AG09309 (cell line): ENCODE measurements around the gene MRPL53.
A peak's percentile ranks its signal among the peaks of the same experiment; 100 is the strongest.
"Not testable (repeated sequence)": the region's sequence is repeated elsewhere in the genome, so short reads cannot be mapped to it uniquely, and the experiment has no call there.

Experiments
- DNase-seq: peaks from one replicate; pipeline ENCODE4 v3.0.0-alpha.2; 2010; ENCODE audit warnings: low read depth
- H3K4me3 ChIP-seq: 2 replicates; pipeline ENCODE4 v1.5.1; 2011; ENCODE audit warnings: mild to moderate bottlenecking, low read depth, low read length, moderate library complexity; ENCODE audit not compliant: control insufficient read depth
- TF ChIP-seq, protein P1 (sequence below): IDR thresholded peaks from 2 replicates; pipeline ENCODE4 v1.5.1; 2011; ENCODE audit warnings: mild to moderate bottlenecking, low read depth, low read length, inconsistent platforms; ENCODE audit not compliant: insufficient read depth, control insufficient read depth; ENCODE audit errors: missing control alignments

MRPL53 gene

DNA sequence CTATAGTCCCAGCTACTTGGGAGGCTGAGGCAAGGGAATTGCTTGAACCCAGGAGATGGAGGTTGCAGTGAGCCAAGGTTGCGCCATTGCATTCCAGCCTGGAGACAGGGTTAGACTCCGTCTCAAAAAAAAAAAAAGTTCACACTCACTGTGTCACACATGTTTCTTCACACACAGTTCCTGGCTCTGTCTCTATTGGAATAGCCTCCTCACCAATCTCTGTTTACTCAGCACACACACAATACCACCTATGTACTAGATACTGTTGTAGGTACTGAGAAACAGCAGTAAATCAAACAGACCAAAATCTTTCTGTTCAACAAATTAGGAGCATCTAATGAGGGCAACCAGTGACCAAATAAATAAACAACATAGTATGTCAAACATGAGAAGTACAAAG is 13.7 kb upstream of the MRPL53 start:
- TF ChIP-seq, protein P1, sequence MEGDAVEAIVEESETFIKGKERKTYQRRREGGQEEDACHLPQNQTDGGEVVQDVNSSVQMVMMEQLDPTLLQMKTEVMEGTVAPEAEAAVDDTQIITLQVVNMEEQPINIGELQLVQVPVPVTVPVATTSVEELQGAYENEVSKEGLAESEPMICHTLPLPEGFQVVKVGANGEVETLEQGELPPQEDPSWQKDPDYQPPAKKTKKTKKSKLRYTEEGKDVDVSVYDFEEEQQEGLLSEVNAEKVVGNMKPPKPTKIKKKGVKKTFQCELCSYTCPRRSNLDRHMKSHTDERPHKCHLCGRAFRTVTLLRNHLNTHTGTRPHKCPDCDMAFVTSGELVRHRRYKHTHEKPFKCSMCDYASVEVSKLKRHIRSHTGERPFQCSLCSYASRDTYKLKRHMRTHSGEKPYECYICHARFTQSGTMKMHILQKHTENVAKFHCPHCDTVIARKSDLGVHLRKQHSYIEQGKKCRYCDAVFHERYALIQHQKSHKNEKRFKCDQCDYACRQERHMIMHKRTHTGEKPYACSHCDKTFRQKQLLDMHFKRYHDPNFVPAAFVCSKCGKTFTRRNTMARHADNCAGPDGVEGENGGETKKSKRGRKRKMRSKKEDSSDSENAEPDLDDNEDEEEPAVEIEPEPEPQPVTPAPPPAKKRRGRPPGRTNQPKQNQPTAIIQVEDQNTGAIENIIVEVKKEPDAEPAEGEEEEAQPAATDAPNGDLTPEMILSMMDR: no peak
- DNase-seq: no peak
- no peak overlapping the region for H3K4me3 ChIP-seq

DNA sequence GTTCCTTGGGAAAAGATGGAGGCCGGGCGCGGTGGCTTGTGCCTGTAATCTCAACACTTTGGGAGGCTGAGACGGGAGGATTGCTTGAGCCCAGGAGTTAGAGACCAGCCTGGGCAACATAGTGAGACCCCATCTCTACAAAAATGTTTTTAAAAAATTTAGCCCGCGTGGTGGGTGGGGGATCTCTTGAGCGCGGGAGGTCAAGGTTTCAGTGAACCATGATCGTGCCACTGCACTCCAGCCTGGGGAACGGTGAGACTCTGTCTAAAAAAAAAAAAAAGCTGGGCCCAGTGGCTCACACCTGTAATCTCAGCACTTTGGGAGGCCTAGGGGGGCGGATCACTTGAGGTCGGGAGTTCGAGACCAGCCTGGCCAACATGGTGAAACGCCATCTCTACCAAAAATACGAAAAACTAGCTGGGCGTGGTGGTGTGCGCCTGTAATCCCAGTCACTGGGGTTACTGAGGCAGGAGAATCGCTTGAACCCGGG is 11.2 kb upstream of the MRPL53 start:
- peak overlapping the region; percentile 77 for H3K4me3 ChIP-seq
- DNase-seq: not testable (repeated sequence)

DNA sequence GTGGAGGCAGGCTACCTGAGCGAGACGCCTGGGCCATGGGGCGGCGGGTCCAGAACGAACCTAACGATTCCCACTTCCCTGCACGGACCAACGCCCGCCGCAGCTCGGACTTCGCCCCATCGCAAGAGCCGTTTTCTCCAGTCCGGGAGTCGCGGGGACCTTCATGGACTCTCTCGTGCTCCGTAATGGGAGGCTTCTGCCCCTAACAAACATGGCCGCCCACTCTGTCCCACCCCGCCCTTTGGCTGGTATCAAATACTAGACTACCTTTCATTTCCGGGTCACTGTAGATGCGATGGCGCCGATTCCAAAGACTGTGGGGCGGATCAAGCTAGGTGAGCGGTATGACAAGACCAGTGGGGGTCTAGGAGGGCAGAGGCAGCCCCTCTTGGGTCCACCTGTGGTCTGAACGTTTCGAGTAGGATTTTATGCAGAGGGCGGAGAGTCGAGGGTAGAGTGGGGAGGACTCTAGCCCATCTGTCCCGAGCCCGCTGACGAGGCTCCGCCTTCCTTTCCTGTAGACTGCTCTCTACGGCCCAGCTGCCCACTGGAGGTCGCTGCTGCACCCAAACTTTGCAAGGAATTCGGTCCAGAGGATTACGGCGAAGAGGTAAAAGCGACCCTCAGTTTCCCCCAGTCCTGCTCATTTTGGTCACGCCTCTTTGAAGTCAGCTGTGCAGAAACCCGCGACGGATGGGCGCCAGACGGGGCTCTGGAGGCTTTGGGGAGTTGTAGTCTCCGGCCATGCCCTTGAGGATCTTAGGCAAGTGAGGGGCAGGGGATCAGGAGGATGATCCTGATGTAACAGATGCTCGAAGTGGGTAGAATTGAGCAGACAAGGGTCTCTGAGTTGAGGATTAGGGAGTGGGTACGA is 10.6 kb upstream of the MRPL53 start, which contains the start of the genes CCDC142 and TTC31:
CCDC142 (minus strand) TSS at position 198 of the 874 bp plus-strand sequence; CDS start at position 37, 161 bp downstream.
TTC31 (plus strand) TSS at position 281 of the 874 bp plus-strand sequence; CDS start at position 296, 15 bp downstream.
- DNase-seq: peak; percentile 72
- TF ChIP-seq, protein P1: peak; percentile 90
- H3K4me3 ChIP-seq: peak within 1 kb of the TSS; percentile 77

DNA sequence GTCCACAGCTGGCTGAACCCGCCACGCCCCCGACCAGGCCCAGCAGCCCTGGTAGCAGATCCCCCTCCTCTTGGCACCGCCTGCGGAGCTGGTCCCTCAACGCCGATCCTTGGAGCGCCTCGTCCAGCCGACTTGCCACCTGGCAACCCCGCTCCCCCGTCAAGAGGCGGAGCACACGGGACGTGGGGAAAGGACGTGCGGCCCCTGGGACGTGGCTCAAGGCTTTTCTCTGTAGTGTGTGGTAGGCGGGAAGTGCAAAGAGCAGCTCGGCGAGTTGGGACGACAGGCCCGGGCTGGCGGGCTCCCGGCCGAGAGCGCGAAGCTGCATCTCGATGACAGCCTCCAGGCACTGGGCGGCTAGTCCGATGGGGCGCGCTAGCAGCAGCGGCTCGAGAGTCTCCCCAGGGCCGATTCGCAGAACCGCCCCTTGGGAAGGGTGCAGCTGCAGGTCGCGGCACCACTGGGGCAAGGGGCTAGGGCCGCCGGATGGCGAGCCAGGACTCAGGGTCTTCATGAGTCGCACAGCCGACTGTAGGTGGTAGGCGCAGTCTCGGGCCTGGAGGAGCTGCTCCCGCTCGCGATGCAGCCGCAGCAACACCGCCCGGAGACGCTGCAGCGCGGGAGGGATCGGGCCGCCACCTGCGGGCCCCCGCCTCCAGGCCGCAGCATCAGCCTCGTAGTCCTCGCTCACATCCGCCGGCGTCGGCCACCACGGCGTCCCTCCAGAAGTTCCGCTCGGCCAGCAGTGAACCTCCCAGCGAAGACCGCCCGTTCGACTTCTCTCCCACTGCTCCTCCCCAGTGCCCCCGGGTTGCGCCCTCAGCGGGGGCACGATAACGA is 9.7 kb upstream of the MRPL53 start:
- TF ChIP-seq, protein P1: no peak
- peak overlapping the region; percentile 77 for H3K4me3 ChIP-seq
- no peak for DNase-seq

DNA sequence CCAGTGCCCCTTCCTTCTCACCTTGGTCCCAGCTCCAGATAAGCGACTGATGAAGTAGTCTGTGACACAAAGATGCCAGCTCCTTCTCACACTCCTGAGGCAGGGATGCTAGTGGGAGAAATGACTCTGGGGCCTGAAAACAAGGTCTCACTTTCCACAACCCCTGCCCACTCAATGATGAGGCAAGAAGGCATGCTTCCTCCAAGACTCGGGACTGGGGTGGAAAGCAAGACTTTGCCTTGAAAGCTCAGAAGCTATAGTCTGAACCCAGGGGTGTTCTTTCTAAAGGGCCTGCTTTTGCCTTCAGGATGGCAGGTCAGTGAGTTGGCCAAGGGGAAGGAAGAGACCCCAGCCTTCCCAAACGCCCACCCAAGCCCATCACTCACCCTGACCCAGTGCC is 9.0 kb upstream of the MRPL53 start:
- peak overlapping the region; percentile 77 for H3K4me3 ChIP-seq
- no peak for DNase-seq
- TF ChIP-seq, protein P1: no peak

DNA sequence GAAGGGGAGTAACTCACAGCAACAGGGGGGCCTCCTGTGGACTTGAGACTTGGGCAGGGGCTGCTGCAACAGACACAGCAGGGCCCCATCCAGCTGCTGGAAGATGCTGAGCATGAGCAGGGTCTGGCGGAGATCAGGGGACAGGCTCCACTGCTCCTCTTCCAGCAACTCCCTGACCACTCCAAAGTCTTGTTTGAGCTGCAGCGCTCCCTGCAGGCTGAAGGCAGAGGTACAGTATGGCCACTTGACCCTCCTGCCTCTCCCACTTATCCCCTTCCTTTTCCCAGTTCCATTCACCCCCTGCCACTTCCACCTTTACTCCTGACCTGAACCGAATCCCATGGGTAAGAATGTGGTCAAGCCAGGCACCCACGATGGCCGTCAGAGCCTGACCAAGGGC is 2.4 kb upstream of the MRPL53 start:
- TF ChIP-seq, protein P1: peak; percentile 32
- no peak for DNase-seq
- H3K4me3 ChIP-seq: no peak overlapping the region
